HepG2 (cell line): ENCODE results near the gene YIF1A. TPM values are rescaled to one million over a fixed set of nuclear protein-coding genes. Genes with fewer than 3 reads are reported as not detected.

Experiments
- CBX1 ChIP-seq: IDR thresholded peaks from one replicate; pipeline ENCODE4 v1.6.1; 2016; ENCODE audit warnings: antibody characterized with exemption, low read depth
- FIP1L1 ChIP-seq: fragments of 200-400 bp; formaldehyde crosslinking; IDR thresholded peaks from 2 replicates; pipeline ENCODE4 v1.6.1; 2018; ENCODE audit warnings: low read depth, mild to moderate bottlenecking, low read length, moderate library complexity, borderline replicate concordance; ENCODE audit not compliant: insufficient read depth
- IKZF4 ChIP-seq: sonication (generic); formaldehyde crosslinking; IDR thresholded peaks from 2 replicates; pipeline ENCODE4 v1.5.1; 2020; ENCODE audit warnings: borderline replicate concordance, mild to moderate bottlenecking, low read depth, missing genetic modification reagents; ENCODE audit errors: not compliant biosample characterization
- NR1H2 ChIP-seq: sonication (generic); formaldehyde crosslinking; IDR thresholded peaks from 2 replicates; pipeline ENCODE4 v1.8.1; 2022; ENCODE audit warnings: low read depth, missing genetic modification reagents, borderline replicate concordance
- PTBP1 ChIP-seq: fragments of 200-400 bp; formaldehyde crosslinking; IDR thresholded peaks from 2 replicates; pipeline ENCODE4 v1.6.1; 2018; ENCODE audit warnings: low read length, low read depth; ENCODE audit not compliant: poor library complexity, severe bottlenecking
- SMAD3 ChIP-seq: sonication (generic); formaldehyde crosslinking; IDR thresholded peaks from 2 replicates; pipeline ENCODE4 v1.4.0; 2020; ENCODE audit warnings: missing genetic modification reagents
- SNRNP70 ChIP-seq: fragments of 200-400 bp; formaldehyde crosslinking; IDR thresholded peaks from 2 replicates; pipeline ENCODE4 v1.6.1; 2017; ENCODE audit warnings: mild to moderate bottlenecking, low read depth, low read length, moderate library complexity
- TFAP4 ChIP-seq: sonication (generic); IDR thresholded peaks from 2 replicates; pipeline ENCODE4 v1.6.1; 2016; ENCODE audit warnings: low read depth, borderline replicate concordance
- XBP1 ChIP-seq: sonication (generic); formaldehyde crosslinking; IDR thresholded peaks from 2 replicates; pipeline ENCODE4 v1.5.0; 2020; ENCODE audit warnings: missing genetic modification reagents
- ZNF12 ChIP-seq: sonication (generic); formaldehyde crosslinking; IDR thresholded peaks from 2 replicates; pipeline ENCODE4 v1.5.0; 2020; ENCODE audit warnings: missing genetic modification reagents
- ZNF282 ChIP-seq: fragments of 450-650 bp; IDR thresholded peaks from 2 replicates; pipeline ENCODE4 v1.6.1; 2018; ENCODE audit not compliant: partially characterized antibody
- ZNF296 ChIP-seq: sonication (generic); formaldehyde crosslinking; conservative IDR thresholded peaks from 2 replicates; pipeline ENCODE4 v1.5.0; 2020; ENCODE audit warnings: mild to moderate bottlenecking, missing genetic modification reagents
- ZNF329 ChIP-seq: sonication (generic); formaldehyde crosslinking; IDR thresholded peaks from 2 replicates; pipeline ENCODE4 v1.9.0; 2021; ENCODE audit warnings: low read depth, mild to moderate bottlenecking, missing genetic modification reagents
- ZNF670 ChIP-seq: sonication (generic); formaldehyde crosslinking; IDR thresholded peaks from 2 replicates; pipeline ENCODE4 v1.8.0; 2022; ENCODE audit warnings: mild to moderate bottlenecking, missing genetic modification reagents, borderline replicate concordance
- polyA plus RNA-seq, 8 experiments: library from polyadenylated mRNA; depleted of rRNA in 3 of 8; stranded (reverse) in 7 of 8; unstranded in 1 of 8; fragments of >200 nt; fragmentation: Illumina TruSeq in 4 of 8; extraction: Trizol in 4 of 8; gene quantifications; 2 replicates each; pipeline versions ENCODE4 v1.2.1 to v1.2.3, GENCODE V29; 2011 to 2016; ENCODE audit warnings: low read depth in 4 of 8, missing spikeins in 1 of 8, mixed read lengths in 1 of 8; ENCODE audit not compliant: insufficient read depth in 1 of 8
- total RNA-seq, 5 experiments: library from RNA; depleted of rRNA; stranded (reverse); fragments of >200 nt; fragmentation: Illumina TruSeq; extraction: Trizol; gene quantifications; 2 replicates each; pipeline ENCODE4 v1.2.3, GENCODE V29; 2016; ENCODE audit warnings: low read depth in 1 of 5
- TF ChIP-seq, protein P1 (sequence below): sonication (generic); formaldehyde crosslinking; IDR thresholded peaks from 2 replicates; pipeline ENCODE4 v1.5.0; 2020; ENCODE audit warnings: missing genetic modification reagents
- TF ChIP-seq, protein P2 (sequence below), 2 experiments: fragments of 450-650 bp in 1 of 2; sonication (generic) in 1 of 2; formaldehyde crosslinking; IDR thresholded peaks; 2 replicates each; pipeline versions ENCODE4 v1.5.0 to v1.8.0; 2020 to 2022; ENCODE audit warnings: mild to moderate bottlenecking in 1 of 2, missing genetic modification reagents in 1 of 2

Gene YIF1A
- total and polyA plus RNA-seq, 2 of the 13 experiments (the other 11 are each of a cell fraction or from before 2014, with no cell fraction given) = 133 to 145 TPM

DNA sequence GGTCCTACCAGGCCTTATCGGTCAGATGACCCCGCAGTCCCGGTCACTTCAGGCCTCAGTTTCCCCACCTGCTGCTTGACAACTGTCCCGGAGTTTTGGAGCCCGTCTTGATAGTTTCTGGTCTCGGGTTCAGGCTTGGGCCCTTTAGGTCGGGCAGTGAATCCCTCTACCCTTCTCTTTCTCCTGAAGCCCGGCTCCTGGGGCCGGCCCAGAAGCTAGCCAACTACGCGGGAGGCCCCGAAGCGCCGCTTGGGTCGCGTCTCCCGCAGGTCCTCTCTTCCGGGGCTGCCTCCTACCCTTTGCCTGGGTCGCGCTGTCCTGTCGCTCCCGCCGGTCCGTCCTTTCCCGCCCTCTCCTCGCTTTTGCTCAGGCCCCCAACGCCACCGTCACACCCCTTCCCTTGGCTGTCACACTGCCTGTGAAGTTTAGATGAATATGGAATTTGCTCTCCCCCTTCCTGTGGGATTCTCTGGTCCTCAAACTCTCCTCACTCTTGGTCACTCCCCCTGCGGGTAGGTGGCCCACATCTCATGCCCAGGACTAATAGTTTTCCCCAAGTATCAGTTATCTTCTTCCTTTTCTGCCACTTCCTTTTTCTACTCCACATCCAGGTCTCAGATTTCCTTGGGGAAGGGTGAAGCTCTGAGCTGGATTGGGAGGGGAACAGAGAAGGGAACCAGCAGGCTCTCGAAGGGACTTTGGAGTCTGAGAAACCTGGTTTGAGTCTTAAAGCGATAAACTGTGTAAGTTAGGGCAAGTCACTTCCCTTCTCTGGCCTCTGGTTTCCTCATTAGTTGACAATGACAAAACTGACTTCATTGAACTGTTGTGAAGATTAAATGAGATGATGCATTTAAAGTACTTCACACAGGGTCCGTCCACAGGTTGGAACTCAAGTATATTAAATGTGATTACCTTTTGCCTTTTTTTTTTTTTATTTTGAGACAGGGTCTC lies 19.7 kb downstream of the YIF1A start (continued):
- no peak for TF ChIP-seq CBX1
- TF ChIP-seq, protein P1, sequence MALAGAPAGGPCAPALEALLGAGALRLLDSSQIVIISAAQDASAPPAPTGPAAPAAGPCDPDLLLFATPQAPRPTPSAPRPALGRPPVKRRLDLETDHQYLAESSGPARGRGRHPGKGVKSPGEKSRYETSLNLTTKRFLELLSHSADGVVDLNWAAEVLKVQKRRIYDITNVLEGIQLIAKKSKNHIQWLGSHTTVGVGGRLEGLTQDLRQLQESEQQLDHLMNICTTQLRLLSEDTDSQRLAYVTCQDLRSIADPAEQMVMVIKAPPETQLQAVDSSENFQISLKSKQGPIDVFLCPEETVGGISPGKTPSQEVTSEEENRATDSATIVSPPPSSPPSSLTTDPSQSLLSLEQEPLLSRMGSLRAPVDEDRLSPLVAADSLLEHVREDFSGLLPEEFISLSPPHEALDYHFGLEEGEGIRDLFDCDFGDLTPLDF = 0 out of 2 replicates have a peak, but pooled peaks have one; percentile 25
- TF ChIP-seq, protein P2, sequence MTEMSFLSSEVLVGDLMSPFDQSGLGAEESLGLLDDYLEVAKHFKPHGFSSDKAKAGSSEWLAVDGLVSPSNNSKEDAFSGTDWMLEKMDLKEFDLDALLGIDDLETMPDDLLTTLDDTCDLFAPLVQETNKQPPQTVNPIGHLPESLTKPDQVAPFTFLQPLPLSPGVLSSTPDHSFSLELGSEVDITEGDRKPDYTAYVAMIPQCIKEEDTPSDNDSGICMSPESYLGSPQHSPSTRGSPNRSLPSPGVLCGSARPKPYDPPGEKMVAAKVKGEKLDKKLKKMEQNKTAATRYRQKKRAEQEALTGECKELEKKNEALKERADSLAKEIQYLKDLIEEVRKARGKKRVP (CRISPR knock-in tag; IDR thresholded peaks at IDR 0.05) = no peak
- no peak for TF ChIP-seq TFAP4
- TF ChIP-seq ZNF282 = no peak
- no peak for TF ChIP-seq ZNF296 (CRISPR knock-in tag)
- TF ChIP-seq IKZF4 (CRISPR knock-in tag) = no peak
- TF ChIP-seq ZNF329 (CRISPR knock-in tag) = no peak
- no peak for TF ChIP-seq SNRNP70
- no peak for TF ChIP-seq XBP1 (CRISPR knock-in tag)
- no peak for TF ChIP-seq ZNF12 (CRISPR knock-in tag)
- no peak for TF ChIP-seq NR1H2 (CRISPR knock-in tag)
- TF ChIP-seq PTBP1 = no peak
- TF ChIP-seq ZNF670 (CRISPR knock-in tag) = peak; percentile 63; the same call in 1 of the 2 replicates
- TF ChIP-seq SMAD3 (CRISPR knock-in tag) = no peak
- no peak for TF ChIP-seq FIP1L1
